HG03469 (cell line): ENCODE data around the gene CXCL17.
"Not testable (repeated sequence)": the region's sequence is repeated elsewhere in the genome, so short reads cannot be mapped to it uniquely, and the experiment has no call there.

Experiments used
- ATAC-seq: cut with Tn5 transposase; IDR thresholded peaks from one replicate; pipeline ENCODE4 v1.9.1; 2021; ENCODE audit warnings: mild to moderate bottlenecking, moderate library complexity, moderate number of reproducible peaks; ENCODE audit not compliant: unreplicated experiment

The CXCL17 gene, protein sequence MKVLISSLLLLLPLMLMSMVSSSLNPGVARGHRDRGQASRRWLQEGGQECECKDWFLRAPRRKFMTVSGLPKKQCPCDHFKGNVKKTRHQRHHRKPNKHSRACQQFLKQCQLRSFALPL

DNA sequence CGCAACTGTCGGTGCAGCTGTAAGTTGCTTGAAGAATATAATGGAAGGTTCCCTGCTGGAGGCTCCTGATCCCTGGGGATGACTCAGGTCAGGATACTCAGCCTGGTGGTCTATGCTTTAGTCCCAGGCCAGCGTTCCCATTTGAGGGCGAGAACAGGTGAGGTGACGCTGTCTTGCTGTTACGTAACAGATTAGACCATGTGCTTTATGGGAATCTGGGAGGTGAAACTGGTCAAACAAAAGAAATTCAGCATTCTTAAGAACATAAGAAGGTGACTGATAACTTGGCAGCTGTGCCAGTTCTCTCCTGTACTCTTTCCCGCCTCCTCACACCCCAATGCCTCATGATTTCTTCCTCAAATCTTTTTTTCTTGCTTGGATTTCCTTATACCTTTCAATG, at the start of gene CXCL17:
Gene CXCL17 (minus strand): TSS at position 114 of the 400 bp plus-strand sequence. CDS start 114 bp downstream, outside the sequence.
- ATAC-seq = no peak

DNA sequence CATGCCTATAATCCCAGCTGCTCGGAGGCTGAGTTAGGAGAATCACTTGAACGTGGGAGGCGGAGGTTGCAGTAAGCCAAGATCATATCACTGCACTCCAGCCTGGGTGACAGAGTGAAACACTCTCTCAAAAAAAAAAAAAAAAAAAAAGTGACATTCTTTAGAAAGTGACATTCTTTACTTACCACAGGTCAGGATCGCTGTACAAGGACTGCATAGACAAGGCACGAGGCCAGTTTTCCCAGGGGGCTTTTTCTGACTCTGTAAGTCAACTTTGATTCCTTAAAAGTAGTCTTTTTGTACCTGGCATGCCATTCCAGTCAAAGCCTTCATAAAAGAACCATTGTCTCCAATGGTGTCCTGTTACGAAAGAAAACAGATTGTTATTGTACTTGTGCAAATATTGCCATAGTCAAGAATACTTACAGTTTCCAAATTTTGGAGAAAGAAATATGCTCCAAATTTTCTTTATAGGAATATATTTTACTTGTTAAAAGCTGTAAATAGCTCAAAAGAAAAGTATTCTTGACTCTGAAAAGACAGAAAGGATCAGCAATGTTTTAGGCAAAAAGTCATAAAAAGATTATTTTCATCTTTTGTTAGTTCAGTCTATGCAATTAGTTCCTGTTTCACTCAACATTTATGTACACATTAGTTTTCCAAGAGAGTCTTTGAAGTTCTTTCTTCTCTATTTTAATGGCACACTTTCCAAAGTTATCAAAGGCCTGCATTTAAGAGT, 46.2 kb upstream of the CXCL17 start:
- ATAC-seq = no peak

DNA sequence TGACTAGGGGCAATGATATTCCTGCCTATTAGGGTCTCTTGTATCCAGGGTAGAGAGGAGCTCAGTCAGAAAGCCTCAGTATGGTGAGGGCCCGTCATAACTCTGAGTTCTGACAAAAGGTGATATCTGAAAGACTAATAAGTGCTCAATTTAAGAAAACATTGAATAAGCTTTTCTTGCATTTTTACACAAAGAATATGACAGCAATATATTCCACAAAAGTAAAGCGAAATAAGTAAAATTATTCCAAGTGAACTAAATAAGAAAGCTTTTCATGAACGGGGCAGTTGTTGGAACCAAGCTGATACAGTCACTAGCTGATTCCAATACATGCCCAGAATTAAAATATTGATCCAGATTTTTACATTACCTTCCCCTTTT, 45.0 kb upstream of the CXCL17 start:
- no peak for ATAC-seq

DNA sequence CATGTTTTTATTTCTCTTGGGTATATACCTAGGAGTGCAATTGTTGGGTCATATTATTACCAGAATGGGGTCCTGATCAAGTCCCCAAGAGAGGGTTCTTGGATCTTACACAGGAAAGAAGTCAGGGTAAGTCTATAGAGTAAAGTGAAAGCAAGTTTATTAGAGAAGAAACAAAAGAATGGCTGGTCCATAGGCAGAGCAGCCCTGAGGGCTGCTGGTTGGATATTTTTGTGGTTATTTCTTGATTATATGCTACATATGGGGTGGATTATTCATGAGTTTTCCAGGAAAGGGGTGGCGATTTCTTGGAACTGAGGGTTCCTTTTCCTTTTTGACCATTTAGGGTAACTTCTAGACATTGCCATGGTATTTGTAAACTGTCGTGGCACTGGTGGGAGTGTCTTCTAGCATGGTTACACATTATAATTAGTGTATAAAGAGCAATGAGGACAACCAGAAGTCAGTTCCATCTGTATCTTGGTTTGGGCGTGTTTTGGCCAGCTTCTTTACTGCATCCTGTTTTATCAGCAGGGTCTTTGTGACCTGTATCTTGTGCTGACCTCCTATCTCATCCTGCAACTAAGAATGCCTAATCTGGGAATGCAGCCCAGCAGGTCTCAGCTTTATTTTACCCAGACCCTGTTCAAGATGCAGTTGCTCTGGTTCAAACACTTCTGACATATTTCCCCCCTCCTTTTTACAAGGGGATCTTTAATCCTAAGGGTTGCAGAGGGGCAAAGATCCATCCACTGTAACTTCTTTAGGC, 44.5 kb upstream of the CXCL17 start:
- no peak for ATAC-seq

DNA sequence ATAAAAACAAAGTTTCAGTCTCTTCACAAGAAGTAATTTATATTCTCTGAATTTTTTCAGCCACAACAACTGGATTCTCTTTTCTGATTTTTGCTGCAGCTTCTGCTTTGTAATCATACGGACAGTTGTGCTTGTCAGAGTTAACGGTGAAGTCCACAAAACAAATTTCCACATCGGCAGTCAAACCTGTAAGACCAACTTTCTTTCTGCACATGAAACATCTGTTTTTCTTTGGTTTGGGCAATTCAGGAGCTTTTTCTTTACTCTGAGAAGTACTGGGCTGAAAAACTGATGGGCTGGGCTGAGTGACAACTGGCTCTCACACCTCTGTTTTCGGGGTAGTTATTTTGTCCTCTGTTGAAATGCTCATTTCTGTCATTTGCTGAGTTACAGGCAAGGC, 42.3 kb upstream of the CXCL17 start:
- ATAC-seq = not testable (repeated sequence)

DNA sequence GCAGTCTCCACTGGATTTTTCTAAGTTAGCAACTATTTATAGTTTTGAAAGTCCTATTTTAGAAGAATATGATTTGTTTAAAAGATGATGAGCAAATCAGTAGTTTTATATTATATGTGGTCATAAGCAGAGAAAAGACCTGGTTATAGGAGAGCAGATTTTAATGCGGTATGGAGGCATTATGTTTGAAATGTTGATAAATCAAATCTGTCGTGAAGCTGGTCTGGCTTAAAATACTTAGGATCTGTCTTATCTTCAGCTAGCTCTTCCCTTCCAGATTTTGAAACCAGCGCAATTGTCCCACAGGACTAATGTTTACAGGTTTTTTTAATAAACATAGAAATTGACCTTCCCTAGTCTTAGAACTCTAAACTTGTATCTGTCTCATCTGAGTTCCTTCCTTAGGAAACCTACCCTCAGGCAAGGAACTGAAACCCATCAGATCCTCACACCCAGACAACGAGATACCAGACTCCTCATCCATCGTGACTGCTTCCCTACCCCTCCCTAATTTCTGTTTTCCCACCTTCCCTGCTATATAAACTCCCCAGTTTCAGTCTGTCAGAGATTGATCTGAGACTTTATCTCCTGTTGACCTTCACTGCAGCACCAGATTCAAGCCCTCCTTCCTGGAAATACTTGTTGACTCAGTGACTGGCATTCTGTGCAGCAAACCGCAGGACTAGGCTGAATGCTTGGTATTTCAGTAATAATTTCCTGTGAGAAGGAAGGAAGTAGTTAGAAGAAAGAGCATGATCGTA, 37.8 kb upstream of the CXCL17 start:
- no peak for ATAC-seq

DNA sequence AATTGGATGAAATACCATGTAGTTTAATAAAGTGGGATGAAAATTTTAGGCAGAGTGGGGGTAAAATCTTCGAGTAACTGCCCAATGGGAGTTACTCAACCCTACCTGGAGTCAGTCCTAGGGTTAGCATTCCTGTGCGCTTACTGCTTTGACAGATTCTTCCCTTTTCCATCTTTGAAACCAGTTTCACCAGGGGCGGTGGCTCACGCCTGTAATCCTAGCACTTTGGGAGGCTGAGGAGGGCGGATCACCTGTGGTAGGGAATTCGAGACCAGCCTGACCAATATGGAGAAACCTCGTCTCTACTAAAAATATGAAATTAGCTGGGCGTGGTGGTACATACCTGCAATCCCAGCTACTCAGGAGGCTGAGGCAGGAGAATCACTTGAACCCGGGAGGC, 37.0 kb upstream of the CXCL17 start:
- ATAC-seq = no peak

DNA sequence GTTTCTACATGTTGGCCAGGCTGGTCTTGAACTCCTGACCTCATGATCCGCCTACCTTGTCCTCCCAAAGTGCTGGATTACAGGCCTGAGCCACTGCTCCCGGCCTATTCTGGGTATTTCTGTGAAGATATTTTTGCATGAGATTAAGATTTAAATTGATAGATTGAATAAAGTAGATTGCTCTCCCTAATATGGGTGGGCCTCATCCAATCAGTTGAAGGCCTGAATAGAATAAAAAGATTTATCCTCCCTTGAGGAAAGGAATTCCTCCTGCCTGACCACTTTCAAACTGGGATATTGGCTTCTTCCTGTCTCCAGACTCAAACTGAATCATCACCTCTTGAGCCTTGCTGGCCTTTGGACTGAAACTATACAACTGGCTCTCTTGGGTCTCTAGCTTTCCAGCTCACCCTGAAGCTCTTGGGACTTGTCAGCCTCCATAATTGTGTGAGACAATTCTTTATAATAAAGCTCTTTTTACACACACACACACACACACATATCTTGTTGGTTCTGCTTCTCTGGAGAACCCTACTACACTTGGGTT, 36.1 kb upstream of the CXCL17 start:
- no peak for ATAC-seq

DNA sequence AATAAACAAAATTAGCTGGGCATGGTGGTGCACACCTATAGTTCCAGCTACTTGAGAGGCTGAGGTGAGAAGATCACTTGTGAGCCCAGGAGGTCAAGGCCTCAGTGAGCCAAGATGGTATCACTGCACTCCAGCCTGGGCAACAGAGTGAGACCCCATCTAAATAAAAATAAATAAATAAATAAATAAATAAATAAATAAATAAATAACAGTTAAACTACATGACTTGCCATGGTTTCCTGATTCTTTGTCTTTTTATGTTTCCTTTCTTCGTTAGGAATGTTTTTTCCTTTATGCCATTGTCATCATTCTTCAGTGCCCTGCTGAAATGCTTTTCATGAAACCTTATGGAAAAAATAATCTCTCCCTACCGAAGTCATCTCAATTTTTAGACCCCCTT, 35.2 kb upstream of the CXCL17 start:
- no peak for ATAC-seq

DNA sequence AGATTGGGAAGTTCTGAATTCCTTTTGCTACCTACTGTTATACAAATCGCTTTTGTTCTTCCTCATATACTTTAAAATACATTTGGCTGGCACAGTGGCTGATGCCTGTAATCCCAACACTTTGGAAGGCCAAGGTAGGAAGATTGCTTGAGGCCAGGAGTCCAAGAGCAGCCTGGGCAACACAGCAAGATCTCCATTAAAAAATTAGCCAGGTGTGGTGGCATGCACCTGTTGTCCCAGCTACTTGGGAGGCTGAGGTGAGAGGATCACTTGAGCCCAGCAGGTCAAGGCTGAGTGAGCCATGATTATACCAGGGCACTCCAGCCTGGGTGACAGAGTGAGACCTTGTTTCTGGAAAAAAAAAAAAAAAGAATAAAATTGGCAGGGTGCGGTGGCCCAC, 34.4 kb upstream of the CXCL17 start:
- no peak for ATAC-seq

DNA sequence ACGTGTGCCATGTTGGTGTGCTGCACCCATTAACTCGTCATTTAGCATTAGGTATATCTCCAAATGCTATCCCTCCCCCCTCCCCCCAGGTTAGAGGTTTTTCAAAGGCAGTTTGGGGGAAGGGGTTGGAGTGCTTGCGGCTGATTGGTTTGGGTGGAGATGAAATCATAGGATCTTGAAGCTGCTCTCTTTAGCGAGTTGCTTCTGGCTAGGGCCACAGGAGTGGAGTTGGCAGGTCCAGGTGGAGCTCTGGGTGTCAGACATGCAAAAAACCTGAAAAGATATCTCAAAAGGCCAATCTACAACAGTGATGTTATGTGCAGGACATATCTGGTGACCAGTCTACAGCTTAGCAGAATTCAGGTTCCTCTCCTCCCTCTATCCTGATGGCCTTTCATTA, 32.6 kb upstream of the CXCL17 start:
- no peak for ATAC-seq

DNA sequence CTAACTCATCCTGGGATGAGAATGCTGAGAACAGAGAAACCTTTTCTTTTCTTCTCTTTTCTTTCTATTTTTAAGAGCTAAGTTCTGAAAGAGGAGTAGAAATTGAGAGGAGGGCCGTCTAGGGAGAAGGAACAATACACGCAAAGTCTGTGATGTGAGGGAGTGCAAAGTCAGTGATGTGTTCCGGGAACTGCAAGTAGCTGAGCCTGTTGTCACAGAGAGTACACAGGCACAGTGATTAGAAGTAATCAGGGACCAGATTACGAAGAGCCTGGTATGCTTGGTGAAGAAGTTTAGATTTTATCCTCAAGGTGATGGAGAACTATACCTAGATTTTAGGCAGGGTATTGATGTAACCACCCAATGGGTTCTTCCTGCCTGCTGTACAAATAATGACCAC, 32.0 kb upstream of the CXCL17 start:
- no peak for ATAC-seq

DNA sequence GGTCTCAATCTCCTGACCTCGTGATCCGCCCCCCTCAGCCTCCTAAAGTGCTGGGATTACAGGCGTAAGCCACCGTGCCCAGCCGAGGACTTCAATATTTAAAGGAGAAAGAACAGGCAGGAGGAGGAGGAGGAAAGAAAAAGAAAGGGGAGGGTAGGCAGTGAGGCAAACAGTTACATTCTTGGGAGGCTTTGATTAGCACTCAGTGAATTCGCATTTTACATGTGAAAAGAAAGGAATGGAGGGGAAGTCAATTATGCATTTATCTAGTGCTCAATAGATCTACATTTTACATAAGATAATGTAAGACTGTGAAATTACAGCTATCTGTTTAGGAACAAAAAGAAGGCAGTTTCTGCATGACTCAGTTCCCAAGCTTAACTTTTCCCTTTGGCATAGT, 30.9 kb upstream of the CXCL17 start:
- no peak for ATAC-seq

DNA sequence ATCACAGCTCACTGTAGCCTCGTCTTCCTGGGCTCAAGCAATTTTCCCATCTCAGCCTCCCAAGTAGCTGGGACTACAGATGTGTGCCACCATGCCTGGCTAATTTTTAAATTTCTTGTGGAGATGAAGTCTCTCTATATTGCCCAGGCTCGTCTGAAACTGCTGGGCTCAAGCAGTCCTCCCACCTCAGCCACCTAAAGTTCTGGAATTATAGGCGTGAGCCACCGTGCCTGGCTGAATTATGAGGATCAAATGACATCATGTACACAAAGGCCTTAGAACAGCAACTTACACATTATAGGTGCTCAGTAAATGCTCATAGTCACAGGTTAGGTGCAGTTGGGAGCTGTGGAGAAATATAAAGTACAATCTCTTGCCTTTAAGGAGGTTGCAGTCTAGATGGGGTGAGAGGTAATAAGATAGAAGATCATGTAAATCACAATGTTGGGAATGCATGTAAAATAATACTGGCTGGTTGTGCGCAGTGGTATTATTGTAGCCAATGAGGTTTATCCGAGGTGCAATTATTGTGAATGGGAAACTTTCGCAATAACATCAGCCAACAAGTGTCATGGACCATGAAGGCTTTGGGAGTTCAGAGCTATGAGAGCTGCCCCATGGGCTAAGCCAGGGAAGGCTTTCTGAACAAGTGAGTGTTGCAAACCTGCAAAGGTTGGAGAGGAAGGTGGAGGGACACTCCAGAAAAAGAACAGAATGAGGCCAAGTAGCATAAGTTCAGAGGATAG, 29.8 kb upstream of the CXCL17 start:
- no peak for ATAC-seq

DNA sequence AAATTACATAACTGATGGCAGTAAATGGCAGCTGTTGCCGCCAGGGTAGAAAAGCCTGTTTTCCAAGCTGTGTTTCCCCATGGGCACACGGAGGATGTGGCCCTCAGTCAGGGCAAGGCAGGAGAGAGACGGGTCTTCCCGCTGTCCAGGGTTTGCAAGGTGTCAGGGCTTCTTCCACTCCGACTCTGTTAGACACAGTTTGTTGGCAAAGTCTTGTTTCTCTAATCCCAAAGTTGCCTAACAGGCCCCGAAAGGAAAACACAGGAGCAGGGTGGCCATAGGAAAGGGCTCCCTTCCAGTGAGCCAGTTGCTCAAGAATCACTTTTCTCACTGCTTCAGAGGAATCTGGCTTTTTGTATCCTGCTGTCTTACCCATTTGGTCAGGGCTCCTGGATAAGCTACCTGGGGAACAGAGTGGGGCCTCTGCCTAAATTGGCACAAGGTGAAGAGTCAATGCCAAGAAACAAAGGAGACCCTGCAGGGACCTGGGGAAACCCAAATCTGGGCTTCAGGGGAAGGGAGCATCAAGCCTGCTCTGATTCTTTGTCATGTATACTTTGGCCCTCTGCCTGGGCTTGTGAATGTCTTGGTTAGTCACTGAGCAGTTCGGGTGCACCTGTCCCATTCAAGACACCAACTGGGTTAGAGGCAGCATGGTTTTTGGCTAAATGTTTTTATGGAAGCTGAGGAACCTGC, 29.0 kb upstream of the CXCL17 start:
- ATAC-seq = no peak

DNA sequence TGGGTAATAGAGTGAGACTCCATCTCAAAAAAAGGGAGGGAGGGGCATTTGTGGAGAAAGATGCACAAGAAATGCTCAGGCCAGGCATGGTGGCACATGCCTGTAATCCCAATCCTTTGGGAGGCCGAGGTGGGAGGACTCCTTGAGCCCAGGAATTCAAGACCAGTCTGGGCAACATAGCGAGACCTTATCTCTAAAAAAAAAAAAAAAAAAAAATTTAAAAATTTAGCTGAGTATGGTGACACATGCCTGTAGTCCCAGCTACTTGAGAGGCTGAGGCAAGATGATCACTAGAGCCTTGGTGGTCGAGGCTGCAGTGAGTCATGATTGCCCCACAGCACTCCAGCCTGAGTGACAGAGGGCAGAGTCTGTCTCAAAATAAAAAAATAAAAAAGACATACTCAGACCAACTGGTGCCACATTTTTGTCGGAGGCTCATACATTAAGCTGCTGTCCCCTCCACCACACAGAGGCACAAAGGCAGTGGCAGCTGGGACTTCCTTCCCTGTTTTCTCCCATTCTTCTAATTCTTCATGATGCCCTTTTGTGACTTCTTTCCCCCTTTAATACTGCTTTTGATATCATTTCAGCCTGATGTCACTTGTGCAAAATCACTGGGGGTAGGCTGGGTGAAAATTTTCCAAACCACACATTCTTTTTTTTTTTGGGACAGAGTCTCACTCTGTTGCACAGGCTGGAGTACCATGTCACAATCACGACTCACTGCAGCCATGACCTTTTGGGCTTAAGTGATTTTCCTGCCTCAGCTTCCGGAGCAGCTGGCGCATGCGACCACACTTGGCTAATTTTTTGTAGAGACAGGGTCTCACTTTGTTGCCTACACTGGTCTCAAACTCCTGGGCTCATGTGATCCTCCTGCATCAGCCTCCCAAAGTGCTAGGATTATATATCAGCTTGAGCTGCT, 26.8 kb upstream of the CXCL17 start:
- ATAC-seq = no peak

DNA sequence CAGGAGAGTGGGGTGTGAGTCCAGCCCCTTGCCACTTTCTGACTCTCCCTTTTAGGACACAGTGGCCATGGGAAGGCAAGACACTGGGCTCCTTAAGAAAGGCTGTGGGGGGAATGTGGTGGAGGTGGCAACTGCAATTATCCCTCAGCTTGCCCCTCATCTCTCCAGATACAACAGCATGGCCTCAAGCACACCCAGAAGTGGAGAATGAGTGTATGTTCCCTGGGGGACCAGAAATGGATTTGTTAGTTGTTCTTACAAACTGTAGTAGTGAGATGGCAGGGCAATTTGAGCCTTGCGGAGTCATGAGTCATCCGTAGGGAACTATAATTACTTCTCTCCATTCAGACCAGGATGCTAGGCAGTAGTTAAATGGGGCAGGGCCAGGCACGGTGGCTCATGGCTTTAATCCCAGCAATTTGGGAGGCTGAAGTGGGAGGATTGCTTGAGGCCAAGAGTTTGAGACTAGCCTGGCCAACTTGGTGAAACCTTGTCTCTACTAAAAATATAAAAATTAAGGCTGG, 25.6 kb upstream of the CXCL17 start:
- no peak for ATAC-seq

DNA sequence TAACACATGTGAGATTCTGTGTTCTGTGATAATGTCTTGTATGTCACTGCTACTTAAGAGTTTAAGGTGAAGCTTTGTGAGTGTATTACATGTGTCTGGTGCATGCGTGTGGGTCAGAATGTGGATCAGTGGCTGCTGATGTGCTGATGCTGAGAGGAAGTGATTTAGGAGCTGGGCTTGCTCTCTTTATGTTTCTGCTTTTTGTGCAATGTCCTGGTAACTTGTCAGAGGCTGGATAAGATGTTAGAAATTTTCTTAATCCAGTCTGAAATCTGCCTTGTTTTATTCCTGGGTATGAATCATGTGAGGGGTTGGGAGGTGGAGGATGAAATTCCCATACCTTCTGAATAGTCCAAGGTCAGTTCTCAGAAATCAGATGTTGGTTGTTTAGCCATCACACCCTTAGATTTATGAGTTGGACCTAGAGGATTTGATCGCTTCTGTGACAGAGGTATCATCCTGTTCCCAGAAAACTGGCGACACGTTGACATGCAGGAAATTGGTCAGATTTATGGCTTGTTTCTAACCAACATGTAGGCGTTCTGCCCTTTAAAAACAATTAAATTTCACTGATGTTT, 24.5 kb upstream of the CXCL17 start:
- ATAC-seq = no peak
